PC-3 (cell line): ENCODE results near the gene UBXN4.

Experiments used
- CTCF ChIP-seq: fragments of 300-600 bp; sonication (generic); conservative IDR thresholded peaks from 2 replicates; pipeline ENCODE4 v1.5.1; 2017; ENCODE audit warnings: antibody characterized with exemption, low read depth, mild to moderate bottlenecking, low read length
- EZH2phosphoT487 ChIP-seq: fragments of 300-600 bp; sonication (generic); IDR thresholded peaks from 2 replicates; pipeline ENCODE4 v1.6.1; 2018; ENCODE audit warnings: mild to moderate bottlenecking, antibody characterized with exemption, low read length, borderline replicate concordance

DNA sequence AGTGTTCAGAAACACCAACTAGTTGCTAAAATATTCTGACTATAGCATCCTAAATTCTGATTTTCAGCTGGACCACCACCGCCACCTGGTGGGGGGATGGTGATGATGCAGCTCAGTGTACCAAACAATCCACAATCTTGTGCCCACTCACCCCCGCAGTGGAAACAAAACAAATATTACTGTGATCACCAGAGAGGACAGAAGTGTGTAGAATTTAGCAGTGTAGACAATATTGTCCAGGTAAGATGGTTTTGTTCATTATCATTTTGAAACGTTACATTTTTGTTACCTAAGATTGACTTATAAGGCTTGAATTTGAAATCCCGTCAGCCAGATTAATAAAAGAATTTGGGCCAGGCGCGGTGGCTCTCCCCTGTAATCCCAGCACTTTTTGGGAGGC, 31.7 kb upstream of the UBXN4 start:
- TF ChIP-seq CTCF: peak; percentile 95
- TF ChIP-seq EZH2phosphoT487: no peak
